ENCODE results near the gene CLCNKA.
A peak's percentile ranks its signal among the peaks of the same experiment; 100 is the strongest.
"Not testable (repeated sequence)": the region's sequence is repeated elsewhere in the genome, so short reads cannot be mapped to it uniquely, and the experiment has no call there.

The CLCNKA gene

GRCh38 chr1:16043521-16043920 lies 21.7 kb downstream of the CLCNKA start, which contains the start of gene CLCNKB:
CLCNKB (plus strand) TSS chr1:16043782; CDS start chr1:16044493, 711 bp downstream.
- no peaks in the 10 kb centered on the region for H3K4me1 ChIP-seq (ENCODE audit: control insufficient read depth, insufficient read depth, low read length, unreplicated experiment)
- no peaks in the 10 kb centered on the region for H3K36me3 ChIP-seq (ENCODE audit: insufficient read depth, low read length)
- H3K27me3 ChIP-seq (ENCODE audit: insufficient read depth, low read length), result no peaks in the 10 kb centered on the region
- no peak within 1 kb of the TSS for H2AFZ ChIP-seq (ENCODE audit: low read length, unreplicated experiment)
- H3K79me2 ChIP-seq (ENCODE audit: control insufficient read depth, insufficient read depth, low read length, unreplicated experiment), result no peaks in the 10 kb centered on the region
- no peak within 1 kb of the TSS for H3K4me3 ChIP-seq (ENCODE audit: low read depth, low read length)
- no peak within 1 kb of the TSS for H3K27ac ChIP-seq (ENCODE audit: low read depth, low read length)

- Histone ChIP-seq H3K79me2 (ENCODE audit: control insufficient read depth, insufficient read depth, low read length, unreplicated experiment) (no peaks in the 10 kb centered on the region), H3K27me3 (ENCODE audit: insufficient read depth, low read length) (no peaks in the 10 kb centered on the region), H3K36me3 (ENCODE audit: insufficient read depth, low read length) (no peaks in the 10 kb centered on the region), H3K27ac (ENCODE audit: low read depth, low read length) (no peak overlapping the region), H3K4me3 (ENCODE audit: low read depth, low read length) (no peak overlapping the region), H2AFZ (ENCODE audit: low read length, unreplicated experiment) (no peak overlapping the region), H3K4me1 (ENCODE audit: control insufficient read depth, insufficient read depth, low read length, unreplicated experiment) (peaks cover 2% of the 10 kb centered on the region)
Observed at GRCh38 chr1:16043950-16044349, 22.1 kb downstream of the CLCNKA start.

GRCh38 chr1:16046842-16047241 lies 25.0 kb downstream of the CLCNKA start:
- Histone ChIP-seq H3K4me3 (ENCODE audit: low read depth, low read length) (no peak overlapping the region), H2AFZ (ENCODE audit: low read length, unreplicated experiment) (no peak overlapping the region), H3K4me1 (ENCODE audit: control insufficient read depth, insufficient read depth, low read length, unreplicated experiment) (peaks cover 4% of the 10 kb centered on the region), H3K36me3 (ENCODE audit: insufficient read depth, low read length) (no peaks in the 10 kb centered on the region), H3K79me2 (ENCODE audit: control insufficient read depth, insufficient read depth, low read length, unreplicated experiment) (no peaks in the 10 kb centered on the region), H3K27ac (ENCODE audit: low read depth, low read length) (no peak overlapping the region), H3K27me3 (ENCODE audit: insufficient read depth, low read length) (no peaks in the 10 kb centered on the region)

- H3K4me1 ChIP-seq (ENCODE audit: control insufficient read depth, insufficient read depth, low read length, unreplicated experiment), result peaks cover 4% of the 10 kb centered on the region
Observed at GRCh38 chr1:16047791-16048475, 26.1 kb downstream of the CLCNKA start.

GRCh38 chr1:16048573-16049189 lies 26.8 kb downstream of the CLCNKA start:
- Histone ChIP-seq H3K4me1 (ENCODE audit: control insufficient read depth, insufficient read depth, low read length, unreplicated experiment) (peaks cover 4% of the 10 kb centered on the region), H2AFZ (ENCODE audit: low read length, unreplicated experiment) (peak overlapping the region; percentile 75), H3K27me3 (ENCODE audit: insufficient read depth, low read length) (no peaks in the 10 kb centered on the region), H3K27ac (ENCODE audit: low read depth, low read length) (no peak overlapping the region), H3K36me3 (ENCODE audit: insufficient read depth, low read length) (no peaks in the 10 kb centered on the region), H3K79me2 (ENCODE audit: control insufficient read depth, insufficient read depth, low read length, unreplicated experiment) (no peaks in the 10 kb centered on the region), H3K4me3 (ENCODE audit: low read depth, low read length) (peak overlapping the region; percentile 74)

More at GRCh38 chr1:16047791-16048475, 26.1 kb downstream of the CLCNKA start:
- Histone ChIP-seq H3K4me3 (ENCODE audit: low read depth, low read length) (no peak overlapping the region), H3K27me3 (ENCODE audit: insufficient read depth, low read length) (no peaks in the 10 kb centered on the region), H3K36me3 (ENCODE audit: insufficient read depth, low read length) (no peaks in the 10 kb centered on the region), H3K79me2 (ENCODE audit: control insufficient read depth, insufficient read depth, low read length, unreplicated experiment) (no peaks in the 10 kb centered on the region), H2AFZ (ENCODE audit: low read length, unreplicated experiment) (no peak overlapping the region), H3K27ac (ENCODE audit: low read depth, low read length) (no peak overlapping the region)

- peaks cover 4% of the 10 kb centered on the region for H3K4me1 ChIP-seq (ENCODE audit: control insufficient read depth, insufficient read depth, low read length, unreplicated experiment)
- no peaks in the 10 kb centered on the region for H3K79me2 ChIP-seq (ENCODE audit: control insufficient read depth, insufficient read depth, low read length, unreplicated experiment)
- no peak overlapping the region for H3K27ac ChIP-seq (ENCODE audit: low read depth, low read length)
- no peaks in the 10 kb centered on the region for H3K27me3 ChIP-seq (ENCODE audit: insufficient read depth, low read length)
- H3K4me3 ChIP-seq (ENCODE audit: low read depth, low read length), result no peak overlapping the region
- no peaks in the 10 kb centered on the region for H3K36me3 ChIP-seq (ENCODE audit: insufficient read depth, low read length)
- H2AFZ ChIP-seq (ENCODE audit: low read length, unreplicated experiment), result no peak overlapping the region
Observed at GRCh38 chr1:16050328-16050727, 28.5 kb downstream of the CLCNKA start.

- Histone ChIP-seq H3K27ac (ENCODE audit: low read depth, low read length) (no peak overlapping the region), H3K4me3 (ENCODE audit: low read depth, low read length) (no peak overlapping the region), H3K4me1 (ENCODE audit: control insufficient read depth, insufficient read depth, low read length, unreplicated experiment) (peaks cover 4% of the 10 kb centered on the region)
Observed at GRCh38 chr1:16051039-16051438, 29.2 kb downstream of the CLCNKA start.

GRCh38 chr1:16051949-16052348 lies 30.1 kb downstream of the CLCNKA start:
- H3K4me1 ChIP-seq (ENCODE audit: control insufficient read depth, insufficient read depth, low read length, unreplicated experiment); H2AFZ ChIP-seq (ENCODE audit: low read length, unreplicated experiment); H3K79me2 ChIP-seq (ENCODE audit: control insufficient read depth, insufficient read depth, low read length, unreplicated experiment); H3K36me3 ChIP-seq (ENCODE audit: insufficient read depth, low read length); H3K27me3 ChIP-seq (ENCODE audit: insufficient read depth, low read length); H3K27ac ChIP-seq (ENCODE audit: low read depth, low read length); H3K4me3 ChIP-seq (ENCODE audit: low read depth, low read length): not testable (repeated sequence)

More at GRCh38 chr1:16051039-16051438, 29.2 kb downstream of the CLCNKA start:
- H3K27me3 ChIP-seq (ENCODE audit: insufficient read depth, low read length), result no peaks in the 10 kb centered on the region
- no peaks in the 10 kb centered on the region for H3K36me3 ChIP-seq (ENCODE audit: insufficient read depth, low read length)
- H2AFZ ChIP-seq (ENCODE audit: low read length, unreplicated experiment), result no peak overlapping the region
- H3K79me2 ChIP-seq (ENCODE audit: control insufficient read depth, insufficient read depth, low read length, unreplicated experiment), result no peaks in the 10 kb centered on the region

GRCh38 chr1:16053781-16054502 lies 32.1 kb downstream of the CLCNKA start:
- no peaks in the 10 kb centered on the region for H3K79me2 ChIP-seq (ENCODE audit: control insufficient read depth, insufficient read depth, low read length, unreplicated experiment)
- peaks cover 3% of the 10 kb centered on the region for H3K4me1 ChIP-seq (ENCODE audit: control insufficient read depth, insufficient read depth, low read length, unreplicated experiment)
- H3K4me3 ChIP-seq (ENCODE audit: low read depth, low read length), result no peak overlapping the region
- no peaks in the 10 kb centered on the region for H3K36me3 ChIP-seq (ENCODE audit: insufficient read depth, low read length)
- no peak overlapping the region for H3K27ac ChIP-seq (ENCODE audit: low read depth, low read length)
- H3K27me3 ChIP-seq (ENCODE audit: insufficient read depth, low read length), result no peaks in the 10 kb centered on the region
- no peak overlapping the region for H2AFZ ChIP-seq (ENCODE audit: low read length, unreplicated experiment)

GRCh38 chr1:16054598-16055540 lies 33.0 kb downstream of the CLCNKA start:
- H3K27me3 ChIP-seq (ENCODE audit: insufficient read depth, low read length), result no peaks in the 10 kb centered on the region
- H3K27ac ChIP-seq (ENCODE audit: low read depth, low read length), result no peak overlapping the region
- no peak overlapping the region for H3K4me3 ChIP-seq (ENCODE audit: low read depth, low read length)
- H3K36me3 ChIP-seq (ENCODE audit: insufficient read depth, low read length), result no peaks in the 10 kb centered on the region
- no peak overlapping the region for H2AFZ ChIP-seq (ENCODE audit: low read length, unreplicated experiment)
- H3K79me2 ChIP-seq (ENCODE audit: control insufficient read depth, insufficient read depth, low read length, unreplicated experiment), result no peaks in the 10 kb centered on the region
- H3K4me1 ChIP-seq (ENCODE audit: control insufficient read depth, insufficient read depth, low read length, unreplicated experiment), result no peaks in the 10 kb centered on the region

All from ACC112 (cell line).